Stimulated activated naive CD4-positive, alpha-beta T cell treated with Interleukin-2 at 50 U/mL for 16 hours (primary cell): ENCODE measurements around the gene THBS4.
"Not testable (repeated sequence)": the region's sequence is repeated elsewhere in the genome, so short reads cannot be mapped to it uniquely, and the experiment has no call there.

Source experiments
- DNase-seq: peaks from one replicate; lab custom pipeline; 2025; lab: John Stamatoyannopoulos, UW

Gene THBS4

GRCh38 chr5:80076131-80077050, 41.2 kb downstream of the THBS4 start:
- no peak for DNase-seq

GRCh38 chr5:80077051-80077714, 42.0 kb downstream of the THBS4 start:
- no peak for DNase-seq

DNA sequence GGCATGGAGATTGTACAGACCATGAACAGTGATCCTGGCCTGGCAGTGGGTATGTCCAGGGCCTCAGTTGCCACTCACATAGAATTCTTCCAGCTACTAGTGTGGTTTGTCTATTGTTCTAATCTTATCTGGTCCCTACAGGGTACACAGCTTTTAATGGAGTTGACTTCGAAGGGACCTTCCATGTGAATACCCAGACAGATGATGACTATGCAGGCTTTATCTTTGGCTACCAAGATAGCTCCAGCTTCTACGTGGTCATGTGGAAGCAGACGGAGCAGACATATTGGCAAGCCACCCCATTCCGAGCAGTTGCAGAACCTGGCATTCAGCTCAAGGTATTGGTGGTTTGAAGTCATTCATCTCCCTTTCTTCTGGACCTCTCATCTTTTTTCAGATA, 43.8 kb downstream of the THBS4 start:
- DNase-seq = no peak

DNA sequence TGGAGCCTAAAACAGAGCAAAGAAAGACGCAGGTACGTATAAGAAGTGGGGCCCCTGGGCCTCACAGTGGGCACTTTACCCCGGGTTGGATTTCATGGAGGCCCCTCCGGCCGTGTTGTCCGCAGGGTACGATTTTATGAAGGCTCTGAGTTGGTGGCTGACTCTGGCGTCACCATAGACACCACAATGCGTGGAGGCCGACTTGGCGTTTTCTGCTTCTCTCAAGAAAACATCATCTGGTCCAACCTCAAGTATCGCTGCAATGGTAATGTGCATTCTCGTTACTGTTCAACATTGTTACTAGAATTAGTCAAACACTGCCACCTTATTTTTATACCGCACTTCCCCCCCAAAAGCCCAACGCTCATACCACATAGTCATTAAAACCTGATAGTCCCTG, 47.1 kb downstream of the THBS4 start:
- no peak for DNase-seq

GRCh38 chr5:80082731-80083100, 47.6 kb downstream of the THBS4 start:
- no peak for DNase-seq

DNA sequence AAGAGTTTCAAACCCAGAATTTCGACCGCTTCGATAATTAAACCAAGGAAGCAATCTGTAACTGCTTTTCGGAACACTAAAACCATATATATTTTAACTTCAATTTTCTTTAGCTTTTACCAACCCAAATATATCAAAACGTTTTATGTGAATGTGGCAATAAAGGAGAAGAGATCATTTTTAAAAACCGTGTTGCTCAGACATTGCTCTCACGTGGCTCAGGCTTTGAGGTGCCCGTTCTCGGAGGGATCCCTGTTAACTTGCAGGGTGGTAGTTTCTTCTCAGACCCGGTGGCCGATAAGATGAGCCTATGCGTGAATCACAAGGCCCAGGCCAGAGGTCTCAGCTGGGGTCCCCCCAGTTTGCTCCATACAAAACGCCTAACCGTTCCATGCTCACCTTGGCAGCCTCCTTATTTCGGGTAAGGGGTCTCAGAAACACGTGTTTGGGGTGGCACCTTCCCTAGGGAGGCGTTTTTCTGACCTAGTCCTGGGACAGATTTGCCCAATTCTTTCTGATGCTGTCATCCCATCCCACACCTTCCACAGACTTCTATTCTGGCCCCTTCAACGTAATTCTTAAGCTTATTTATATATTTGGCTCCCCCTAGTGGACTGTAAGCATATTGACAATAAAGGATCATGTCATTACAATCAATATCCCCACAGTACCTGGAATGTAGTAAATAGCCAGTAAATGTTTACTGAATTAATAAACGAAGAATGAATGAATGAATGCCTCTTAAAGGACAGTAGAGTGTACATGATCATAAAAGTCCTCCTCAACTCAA, 48.1 kb downstream of the THBS4 start:
- DNase-seq = no peak

DNA sequence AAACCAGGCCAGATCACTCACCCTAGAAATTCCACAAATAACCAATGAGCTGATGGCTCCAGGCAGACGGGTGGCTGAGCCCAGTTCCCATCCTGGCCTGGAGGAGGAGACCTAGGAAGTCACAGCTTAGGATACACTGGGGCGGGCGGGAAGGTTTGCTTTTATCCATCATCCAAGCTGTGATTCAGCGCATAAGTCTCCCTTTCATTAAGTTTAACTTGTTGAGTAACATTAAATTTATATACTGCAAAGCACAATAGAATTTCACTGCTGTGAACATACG, 55.7 kb downstream of the THBS4 start:
- no peak for DNase-seq

- DNase-seq = not testable (repeated sequence)
Observed at GRCh38 chr5:80091792-80092192, 56.6 kb downstream of the THBS4 start.

DNA sequence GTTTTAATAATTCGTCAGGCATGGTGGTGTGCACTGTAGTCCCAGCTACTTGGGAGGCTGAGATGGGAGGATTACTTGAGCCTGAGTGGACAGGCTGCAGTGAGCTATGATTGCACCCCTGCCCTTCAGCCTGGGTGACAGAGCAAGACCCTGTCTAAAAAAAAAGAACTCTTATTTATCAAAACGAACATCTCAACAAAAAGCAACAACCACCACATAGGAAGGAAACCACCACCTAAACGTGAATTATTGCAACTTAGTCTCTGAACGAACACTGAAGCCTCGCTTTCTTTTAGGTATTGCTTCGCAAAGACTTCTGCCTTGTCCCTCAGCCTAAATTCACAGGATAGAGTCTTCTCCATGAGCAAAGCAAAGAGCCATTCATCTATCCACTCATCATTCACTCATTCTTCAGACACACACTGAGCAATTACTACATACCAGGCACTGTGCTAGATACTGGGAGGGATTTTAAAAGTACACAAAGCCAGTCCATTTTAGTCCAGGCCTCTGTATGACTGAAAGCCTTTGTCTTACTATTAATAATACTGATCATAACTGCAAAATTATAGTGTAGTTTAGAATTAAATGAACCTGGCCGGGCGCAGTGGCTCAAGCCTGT, 57.4 kb downstream of the THBS4 start:
- DNase-seq = no peak

GRCh38 chr5:80093796-80094195, 58.6 kb downstream of the THBS4 start:
- DNase-seq = no peak

DNA sequence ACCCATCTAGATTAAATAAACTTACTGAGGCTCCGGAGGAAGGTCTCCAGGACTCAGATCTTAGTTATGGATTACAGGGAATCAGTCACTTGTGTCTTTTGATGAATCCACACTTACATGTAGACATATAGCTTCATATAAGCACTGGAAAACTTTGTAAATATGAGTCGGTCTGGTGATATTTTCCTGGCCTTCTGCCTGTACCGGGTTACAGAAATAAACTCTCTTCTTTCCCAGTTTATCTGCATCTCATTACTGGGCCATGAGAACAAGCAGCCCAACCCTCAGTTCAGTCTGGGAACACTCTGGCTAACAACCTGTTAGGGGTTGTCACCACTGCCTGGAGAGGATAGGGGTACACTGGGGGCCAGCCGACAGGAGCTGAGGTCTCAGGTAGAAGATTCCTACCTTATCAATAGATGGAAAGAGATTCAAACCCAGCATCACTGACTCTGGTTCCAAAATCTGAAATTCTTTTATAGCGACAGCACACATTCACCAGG, 59.1 kb downstream of the THBS4 start:
- DNase-seq = no peak

- no peak for DNase-seq
Observed at GRCh38 chr5:80097451-80097850, 62.3 kb downstream of the THBS4 start.

DNA sequence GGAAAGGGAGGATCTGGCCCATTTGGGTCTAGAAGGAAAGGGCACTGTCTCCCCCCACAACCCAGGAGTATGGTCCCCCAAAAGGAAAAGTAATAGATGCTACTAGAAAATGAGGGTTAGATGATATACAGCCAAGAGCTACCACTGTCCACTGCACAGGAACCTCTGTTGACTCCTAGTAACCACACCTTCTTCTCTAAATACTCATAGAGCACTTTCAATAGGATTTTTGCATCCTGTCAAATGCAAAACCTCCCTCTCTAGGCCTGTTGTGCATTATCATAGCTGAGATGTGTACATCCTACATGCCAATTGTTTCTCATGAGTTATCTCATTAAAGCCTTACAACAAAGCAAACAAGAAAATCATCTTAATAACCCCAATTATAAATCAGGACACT, 66.8 kb downstream of the THBS4 start:
- DNase-seq = no peak

DNA sequence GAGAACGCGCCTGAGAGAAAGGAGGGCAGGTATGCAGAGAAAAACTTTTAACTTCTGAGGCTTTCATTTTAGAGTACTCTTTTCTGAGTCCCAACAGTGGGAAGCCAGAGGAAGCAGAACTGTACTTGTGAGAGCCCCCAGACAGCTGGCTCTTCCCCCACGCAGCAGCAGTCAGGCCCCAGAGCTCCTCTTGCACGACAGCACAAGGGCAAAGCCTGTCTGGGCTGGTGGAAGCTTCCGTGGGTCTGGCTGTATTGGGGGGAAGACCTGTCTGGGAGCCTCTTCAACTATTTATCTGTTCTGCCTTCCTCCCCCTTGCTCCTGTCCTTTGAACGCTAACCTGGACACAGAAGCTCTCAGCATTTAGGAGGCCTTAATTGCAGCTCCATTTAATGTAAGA, 68.2 kb downstream of the THBS4 start:
- DNase-seq = no peak

- DNase-seq = no peak
Observed at GRCh38 chr5:80105698-80106439, 70.7 kb downstream of the THBS4 start.

GRCh38 chr5:80106916-80107315, 71.8 kb downstream of the THBS4 start:
- DNase-seq = no peak

GRCh38 chr5:80109646-80110478, 74.7 kb downstream of the THBS4 start:
- DNase-seq = no peak

GRCh38 chr5:80111376-80111990, 76.3 kb downstream of the THBS4 start:
- DNase-seq = not testable (repeated sequence)

- no peak for DNase-seq
Observed at GRCh38 chr5:80114860-80115259, 79.7 kb downstream of the THBS4 start.

DNA sequence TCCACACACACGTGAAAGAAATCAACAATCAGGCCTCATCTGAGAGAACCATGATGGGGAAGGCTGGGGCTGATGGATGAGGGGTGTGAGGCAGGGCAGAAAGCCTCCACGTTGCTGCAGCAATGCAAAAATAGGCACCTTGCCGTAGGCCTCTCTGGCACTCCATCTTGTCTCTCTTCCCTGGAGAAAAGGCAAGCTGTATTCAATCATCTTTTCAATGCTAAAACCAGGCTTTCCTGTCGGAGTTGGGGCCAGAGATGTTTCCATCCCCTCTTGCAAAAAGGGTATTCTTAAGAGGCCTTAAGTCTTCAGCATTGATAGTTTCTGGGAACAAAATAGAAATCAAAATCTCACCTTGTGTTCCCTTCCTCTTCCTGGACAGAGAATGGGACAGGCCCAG, 80.9 kb downstream of the THBS4 start:
- DNase-seq = no peak
